Kidney epithelial cell (primary cell): ENCODE results near the gene ACTG1. TPM values are rescaled to one million over a fixed set of nuclear protein-coding genes. Genes with fewer than 3 reads are reported as not detected.
A peak's percentile ranks its signal among the peaks of the same experiment; 100 is the strongest.

Source experiments
- DNase-seq: peaks from one replicate; pipeline ENCODE4 v3.0.0-alpha.2; 2010; ENCODE audit warnings: low read depth
- H3K27me3 ChIP-seq: 2 replicates; pipeline ENCODE4 v1.6.0; 2011; ENCODE audit warnings: low read length; ENCODE audit not compliant: control insufficient read depth, insufficient read depth
- H3K36me3 ChIP-seq: 2 replicates; pipeline ENCODE4 v1.5.1; 2011; ENCODE audit warnings: low read length; ENCODE audit not compliant: control insufficient read depth, insufficient read depth
- H3K4me3 ChIP-seq: 2 replicates; pipeline ENCODE4 v1.5.1; 2011; ENCODE audit warnings: low read depth, mild to moderate bottlenecking, control low read depth, low read length
- CTCF ChIP-seq: IDR thresholded peaks from 2 replicates; pipeline ENCODE4 v1.5.1; 2011; ENCODE audit warnings: mild to moderate bottlenecking, moderate library complexity, low read length, control low read depth, inconsistent platforms; ENCODE audit not compliant: insufficient read depth, poor library complexity, severe bottlenecking
- total RNA-seq: library from RNA; depleted of rRNA; stranded (reverse); fragments of >200 nt; gene quantifications from 2 replicates; pipeline ENCODE4 v1.2.3, GENCODE V29; 2015

The ACTG1 gene
- total RNA-seq, 1 donor from 2014 or later = 9,424 TPM

- DNase-seq = no peak
- peaks cover 14% of the 10 kb centered on the region for H3K36me3 ChIP-seq
- TF ChIP-seq CTCF = no peak
- peak overlapping the region; percentile 61 for H3K4me3 ChIP-seq
- H3K27me3 ChIP-seq = no peaks in the 10 kb centered on the region
These were observed 616 bp downstream of the ACTG1 start for GRCh38 chr17:81511804-81512561.

GRCh38 chr17:81511554-81511803, 1.1 kb downstream of the ACTG1 start:
- Histone ChIP-seq H3K27me3 (no peaks in the 10 kb centered on the region), H3K4me3 (peak overlapping the region; percentile 61), H3K36me3 (peaks cover 14% of the 10 kb centered on the region)
- DNase-seq = no peak
- no peak for TF ChIP-seq CTCF

- DNase-seq = no peak
- Histone ChIP-seq H3K36me3 (peaks cover 14% of the 10 kb centered on the region), H3K4me3 (peak overlapping the region; percentile 61), H3K27me3 (no peaks in the 10 kb centered on the region)
- no peak for TF ChIP-seq CTCF
These were observed 1.6 kb downstream of the ACTG1 start for GRCh38 chr17:81510785-81511553.

GRCh38 chr17:81509972-81510784, 2.4 kb downstream of the ACTG1 start:
- Histone ChIP-seq H3K27me3 (no peaks in the 10 kb centered on the region), H3K4me3 (peak overlapping the region; percentile 61), H3K36me3 (peaks cover 14% of the 10 kb centered on the region)
- TF ChIP-seq CTCF = no peak
- DNase-seq = no peak

- H3K4me3 ChIP-seq = peak overlapping the region; percentile 61
- no peaks in the 10 kb centered on the region for H3K27me3 ChIP-seq
- TF ChIP-seq CTCF = no peak
- peaks cover 14% of the 10 kb centered on the region for H3K36me3 ChIP-seq
- no peak for DNase-seq
These were observed 3.2 kb downstream of the ACTG1 start for GRCh38 chr17:81509207-81509971.
